Nephron progenitor cell (in vitro differentiated cells): ENCODE results near the gene RGS14.
A peak's percentile ranks its signal among the peaks of the same experiment; 100 is the strongest.

ENCODE experiments used
- DNase-seq: peaks from one replicate; pipeline ENCODE4 v3.0.0; 2021
- H3K27ac Mint-ChIP-seq: 2 replicates; pipeline ENCODE4 v1.8.0; 2021; ENCODE audit warnings: mild to moderate bottlenecking, moderate library complexity, mixed read lengths
- H3K27me3 Mint-ChIP-seq: 2 replicates; pipeline ENCODE4 v1.8.0; 2021; ENCODE audit warnings: mild to moderate bottlenecking, low read depth, mixed read lengths; ENCODE audit not compliant: poor library complexity
- H3K36me3 Mint-ChIP-seq: 2 replicates; pipeline ENCODE4 v1.8.0; 2021; ENCODE audit warnings: low read depth, mixed read lengths
- H3K4me1 Mint-ChIP-seq: 2 replicates; pipeline ENCODE4 v1.8.0; 2021; ENCODE audit warnings: mixed read lengths
- H3K4me3 Mint-ChIP-seq: 2 replicates; pipeline ENCODE4 v1.8.0; 2021; ENCODE audit warnings: mild to moderate bottlenecking, moderate library complexity, mixed read lengths
- H3K9me3 Mint-ChIP-seq: 2 replicates; pipeline ENCODE4 v1.8.0; 2021; ENCODE audit warnings: mild to moderate bottlenecking, moderate library complexity, mixed read lengths
- CTCF ChIP-seq: fragments of 200-600 bp; sonication (generic); IDR thresholded peaks from 2 replicates; pipeline ENCODE4 v1.5.0; 2021; ENCODE audit warnings: antibody characterized with exemption

The RGS14 gene

GRCh38 chr5:177369645-177370440 lies 12.1 kb downstream of the RGS14 start:
- Mint-ChIP-seq H3K4me3 (peak overlapping the region; percentile 51), H3K9me3 (no peaks in the 10 kb centered on the region), H3K27me3 (peaks cover 17% of the 10 kb centered on the region), H3K36me3 (no peaks in the 10 kb centered on the region), H3K4me1 (peaks cover 45% of the 10 kb centered on the region), H3K27ac (no peak overlapping the region)
- no peak for DNase-seq
- TF ChIP-seq CTCF, result no peak

- no peak overlapping the region for H3K27ac Mint-ChIP-seq
- H3K4me1 Mint-ChIP-seq, result peaks cover 43% of the 10 kb centered on the region
- peak; percentile 44 for TF ChIP-seq CTCF
- peak; percentile 94 for DNase-seq
- H3K36me3 Mint-ChIP-seq, result no peaks in the 10 kb centered on the region
- peak overlapping the region; percentile 81 for H3K4me3 Mint-ChIP-seq
- peaks cover 17% of the 10 kb centered on the region for H3K27me3 Mint-ChIP-seq
- no peaks in the 10 kb centered on the region for H3K9me3 Mint-ChIP-seq
Measured at GRCh38 chr5:177370488-177371119, 12.9 kb downstream of the RGS14 start.

GRCh38 chr5:177371120-177372033 lies 13.7 kb downstream of the RGS14 start:
- Mint-ChIP-seq H3K27ac (no peak overlapping the region), H3K9me3 (no peaks in the 10 kb centered on the region), H3K36me3 (no peaks in the 10 kb centered on the region), H3K4me1 (peaks cover 39% of the 10 kb centered on the region), H3K4me3 (peak overlapping the region; percentile 81), H3K27me3 (peaks cover 17% of the 10 kb centered on the region)
- no peak for DNase-seq
- no peak for TF ChIP-seq CTCF

- H3K4me3 Mint-ChIP-seq, result peak overlapping the region; percentile 61
- no peak overlapping the region for H3K27ac Mint-ChIP-seq
- TF ChIP-seq CTCF, result no peak
- no peaks in the 10 kb centered on the region for H3K36me3 Mint-ChIP-seq
- H3K27me3 Mint-ChIP-seq, result peaks cover 15% of the 10 kb centered on the region
- peaks cover 33% of the 10 kb centered on the region for H3K4me1 Mint-ChIP-seq
- no peaks in the 10 kb centered on the region for H3K9me3 Mint-ChIP-seq
- DNase-seq, result no peak
Measured at GRCh38 chr5:177372034-177372896, 14.5 kb downstream of the RGS14 start.

GRCh38 chr5:177372910-177373309 lies 15.2 kb downstream of the RGS14 start:
- H3K36me3 Mint-ChIP-seq, result no peaks in the 10 kb centered on the region
- no peak for TF ChIP-seq CTCF
- H3K27me3 Mint-ChIP-seq, result peaks cover 16% of the 10 kb centered on the region
- no peak for DNase-seq
- no peaks in the 10 kb centered on the region for H3K9me3 Mint-ChIP-seq
- peaks cover 33% of the 10 kb centered on the region for H3K4me1 Mint-ChIP-seq
- no peak overlapping the region for H3K4me3 Mint-ChIP-seq
- H3K27ac Mint-ChIP-seq, result no peak overlapping the region
